ENCODE results near the gene KLHL29.

Gene KLHL29

GRCh38 chr2:23659773-23660172 lies 274.8 kb downstream of the KLHL29 start:
- DNase-seq (ENCODE audit: low spot score) = no peak

- DNase-seq (ENCODE audit: low spot score) = no peak
These were observed 275.3 kb downstream of the KLHL29 start for GRCh38 chr2:23660237-23660636.

- DNase-seq (ENCODE audit: low spot score) = no peak
These were observed 276.5 kb downstream of the KLHL29 start for GRCh38 chr2:23661276-23662050.

- DNase-seq (ENCODE audit: low spot score) = no peak
These were observed 277.5 kb downstream of the KLHL29 start for GRCh38 chr2:23662466-23662865.

- DNase-seq (ENCODE audit: low spot score) = no peak
These were observed 278.3 kb downstream of the KLHL29 start for GRCh38 chr2:23662941-23663920.

DNA sequence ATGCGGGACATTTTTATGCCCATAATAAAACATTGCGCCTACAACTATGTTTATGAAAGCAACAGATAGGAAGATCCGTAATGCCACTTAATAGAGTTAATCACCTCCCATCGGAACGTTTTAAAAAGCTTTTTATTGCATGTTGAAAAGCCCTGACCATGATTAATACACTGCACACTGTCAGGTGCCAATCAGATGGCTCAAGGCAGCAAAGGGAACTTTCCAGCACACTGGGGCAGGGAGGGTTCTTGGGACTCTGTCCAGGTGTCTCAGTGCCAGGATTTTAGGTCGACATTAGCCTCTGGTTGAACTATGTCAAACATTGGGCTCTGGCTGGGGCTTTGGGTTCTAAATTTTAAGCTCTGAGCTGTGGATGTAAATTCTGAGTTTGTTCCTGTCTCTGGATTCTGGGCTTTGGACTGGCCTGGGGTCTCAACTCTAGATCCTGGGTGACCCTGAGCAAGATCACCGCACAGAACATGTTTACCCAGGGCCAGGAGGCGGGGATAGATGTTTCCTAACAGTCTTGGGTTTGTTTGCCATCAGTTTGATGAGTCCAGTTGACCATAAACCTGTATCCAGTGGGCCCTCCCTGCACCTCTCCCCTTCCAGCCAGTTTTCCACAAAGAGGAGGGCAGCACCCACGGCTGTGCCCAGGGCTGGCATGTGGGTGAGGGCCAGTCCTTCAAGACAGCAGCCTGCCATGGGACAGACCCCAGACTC lies 279.2 kb downstream of the KLHL29 start:
- DNase-seq (ENCODE audit: low spot score) = no peak

GRCh38 chr2:23666241-23666979 lies 281.4 kb downstream of the KLHL29 start:
- DNase-seq (ENCODE audit: low spot score) = no peak

DNA sequence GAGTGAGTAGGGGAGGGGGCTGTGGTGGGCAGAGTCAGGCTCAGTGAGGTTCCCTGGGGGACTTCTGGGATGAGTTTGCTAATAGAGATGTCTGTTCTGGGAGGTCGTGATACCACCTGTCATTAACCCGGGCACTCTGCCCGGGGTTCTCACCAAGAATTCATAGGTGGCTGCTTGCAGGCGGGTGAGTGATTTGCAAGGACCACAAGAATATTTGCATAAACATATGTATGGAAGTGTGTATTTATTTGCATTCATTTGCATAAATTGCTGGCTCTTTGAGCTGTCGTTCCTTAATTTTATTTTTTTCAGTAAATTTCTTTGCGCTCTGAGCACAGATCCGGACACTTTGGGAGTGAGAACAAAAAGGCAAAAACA lies 282.0 kb downstream of the KLHL29 start:
- DNase-seq (ENCODE audit: low spot score) = no peak

- no peak for DNase-seq (ENCODE audit: low spot score)
These were observed 283.9 kb downstream of the KLHL29 start for GRCh38 chr2:23668756-23669304.

- no peak for DNase-seq (ENCODE audit: low spot score)
These were observed 284.6 kb downstream of the KLHL29 start for GRCh38 chr2:23669413-23670244.

- no peak for DNase-seq (ENCODE audit: low spot score)
These were observed 285.2 kb downstream of the KLHL29 start for GRCh38 chr2:23670245-23670592.

DNA sequence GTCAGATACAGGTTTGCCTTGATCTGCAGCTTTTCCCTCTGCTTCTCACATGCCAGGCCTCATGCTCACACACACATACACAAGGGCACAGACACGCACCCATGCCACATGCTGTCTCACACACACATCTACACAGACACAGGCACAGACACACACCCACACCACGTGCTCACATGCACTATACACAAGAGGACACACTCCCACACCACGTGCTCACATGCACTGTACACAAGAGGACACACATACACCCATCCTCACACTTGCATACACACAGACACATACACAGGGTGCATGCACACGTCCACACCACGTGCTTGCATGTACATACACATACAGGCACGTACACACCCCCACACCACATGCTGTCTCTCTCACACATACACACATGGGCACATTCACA lies 288.1 kb downstream of the KLHL29 start:
- no peak for DNase-seq (ENCODE audit: low spot score)

DNA sequence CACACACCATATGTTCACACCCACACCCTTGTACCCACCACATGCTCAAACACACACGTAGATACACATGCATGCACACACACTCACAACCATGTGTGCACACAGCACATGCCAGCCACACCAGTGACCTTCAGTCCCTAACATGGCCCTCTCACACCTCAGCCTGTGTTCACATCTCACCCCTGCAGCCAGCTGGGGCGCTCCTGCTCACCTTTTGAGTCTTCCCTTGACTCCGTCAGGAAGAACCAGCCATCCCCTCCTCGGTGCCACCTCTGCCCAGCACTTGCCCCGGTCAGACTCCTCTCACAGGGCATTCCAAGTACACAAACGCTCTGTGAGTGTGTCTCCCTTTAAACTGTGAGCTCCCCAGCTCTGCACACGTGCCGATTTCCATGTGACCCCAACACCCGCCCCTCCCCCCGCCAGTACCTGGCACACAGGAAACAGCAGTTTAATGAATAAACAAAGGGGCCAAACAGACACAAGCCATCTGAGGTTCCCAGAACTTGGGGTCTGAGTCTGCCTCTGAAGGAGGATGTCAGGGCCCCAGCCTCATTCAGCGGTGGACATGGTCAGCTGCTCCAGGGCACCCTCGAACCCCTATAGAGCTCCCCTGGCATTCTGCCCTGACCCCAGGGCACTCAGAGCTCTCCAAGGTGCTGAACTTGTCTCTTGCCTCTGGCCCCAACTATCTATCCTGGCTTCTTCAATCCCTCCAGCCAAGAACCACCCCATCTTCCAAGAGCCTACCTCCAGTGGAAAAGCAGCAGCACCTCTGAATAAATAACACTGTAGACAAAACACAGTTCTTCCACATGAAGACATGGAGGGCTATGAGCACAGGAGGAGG lies 289.1 kb downstream of the KLHL29 start:
- no peak for DNase-seq (ENCODE audit: low spot score)

DNA sequence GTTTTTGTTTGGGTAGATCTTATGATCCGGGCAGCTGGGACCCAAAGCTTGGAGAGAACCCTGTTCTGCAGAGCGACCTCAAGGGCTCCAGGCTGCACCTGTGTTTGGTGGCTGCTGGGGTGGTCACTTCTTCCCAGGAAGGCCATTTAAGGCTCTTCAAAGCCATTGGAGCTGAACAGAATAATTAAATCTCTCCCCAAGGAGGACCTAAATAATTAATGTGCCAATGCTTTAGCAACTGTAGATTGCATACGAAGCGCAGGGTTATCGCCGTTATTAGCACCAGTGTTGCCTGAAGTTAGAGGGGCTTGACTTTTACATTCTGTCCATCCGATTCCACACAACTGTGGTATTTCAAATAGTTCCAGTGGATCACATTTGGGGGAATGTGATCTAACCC lies 290.5 kb downstream of the KLHL29 start:
- DNase-seq (ENCODE audit: low spot score) = no peak

GRCh38 chr2:23677836-23678235 lies 292.9 kb downstream of the KLHL29 start:
- no peak for DNase-seq (ENCODE audit: low spot score)

DNA sequence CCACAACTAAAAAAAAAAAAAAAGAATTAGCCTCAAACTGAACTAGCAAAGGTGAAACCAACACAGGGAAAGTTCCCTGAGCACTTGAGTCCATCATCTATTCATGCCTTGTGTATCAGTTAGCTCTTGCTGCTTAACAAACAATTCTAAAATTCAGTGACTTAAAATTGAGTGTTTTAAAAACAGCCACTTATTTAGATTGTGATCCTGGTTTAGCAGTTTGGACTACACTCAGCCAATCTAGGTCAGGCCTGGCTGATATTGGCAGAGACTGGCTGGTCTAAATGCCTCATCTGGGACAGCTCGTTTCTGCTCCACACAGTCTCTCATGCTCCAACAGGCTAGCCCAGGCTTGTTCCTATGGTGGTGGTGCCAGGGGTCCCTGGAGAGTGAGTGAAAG lies 294.1 kb downstream of the KLHL29 start:
- no peak for DNase-seq (ENCODE audit: low spot score)

DNA sequence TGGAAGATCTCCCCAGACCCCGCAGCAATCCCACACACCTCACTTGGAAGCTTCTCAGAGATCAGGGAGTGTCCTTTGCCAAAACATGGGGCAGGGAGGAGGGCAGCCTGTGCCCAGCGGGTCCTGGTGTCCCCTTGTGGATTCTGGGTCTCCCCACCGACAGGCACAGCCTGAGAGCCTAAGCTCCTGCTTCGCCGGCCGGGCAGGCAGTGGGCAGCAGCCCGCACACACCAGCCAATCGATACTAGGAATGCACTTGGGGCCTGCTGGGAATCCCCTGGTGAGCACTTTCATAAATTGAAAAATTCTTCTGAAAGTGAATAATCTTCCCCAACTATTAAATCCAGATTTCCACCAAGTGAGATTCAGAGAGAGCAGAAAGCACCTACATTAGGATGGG lies 296.0 kb downstream of the KLHL29 start:
- no peak for DNase-seq (ENCODE audit: low spot score)

GRCh38 chr2:23681356-23682140 lies 296.6 kb downstream of the KLHL29 start:
- no peak for DNase-seq (ENCODE audit: low spot score)

GRCh38 chr2:23682481-23682880 lies 297.5 kb downstream of the KLHL29 start:
- DNase-seq (ENCODE audit: low spot score) = no peak
